ENCODE results near the gene CELF2. TPM values are rescaled to one million over a fixed set of nuclear protein-coding genes. Genes with fewer than 3 reads are reported as not detected.

The CELF2 gene
- total and polyA plus RNA-seq, 2 experiments from 2014 or later, result 16.6 to 26.9 TPM

GRCh38 chr10:11245510-11245909 lies 227.8 kb downstream of the CELF2 start:
- Histone ChIP-seq H3K4me2 (no peak overlapping the region), H3K4me3 (no peak overlapping the region), H3K4me1 (ENCODE audit: insufficient read depth) (no peaks in the 10 kb centered on the region), H2AFZ (no peak overlapping the region), H3K27ac (no peak overlapping the region), H3K36me3 (replicated peaks; ENCODE audit: insufficient read depth, low read depth) (no peaks in the 10 kb centered on the region), H3K27me3 (no peaks in the 10 kb centered on the region), H3K9me3 (ENCODE audit: low read depth) (no peaks in the 10 kb centered on the region), H3K9me2 (replicated peaks; ENCODE audit: insufficient read depth) (no peaks in the 10 kb centered on the region), H4K20me1 (ENCODE audit: insufficient read depth, poor library complexity, severe bottlenecking) (no peaks in the 10 kb centered on the region), H3K79me2 (no peaks in the 10 kb centered on the region)
- TF ChIP-seq EZH2 (IDR thresholded peaks at IDR 0.05; ENCODE audit: borderline replicate concordance), result no peak
- TF ChIP-seq, protein P1, sequence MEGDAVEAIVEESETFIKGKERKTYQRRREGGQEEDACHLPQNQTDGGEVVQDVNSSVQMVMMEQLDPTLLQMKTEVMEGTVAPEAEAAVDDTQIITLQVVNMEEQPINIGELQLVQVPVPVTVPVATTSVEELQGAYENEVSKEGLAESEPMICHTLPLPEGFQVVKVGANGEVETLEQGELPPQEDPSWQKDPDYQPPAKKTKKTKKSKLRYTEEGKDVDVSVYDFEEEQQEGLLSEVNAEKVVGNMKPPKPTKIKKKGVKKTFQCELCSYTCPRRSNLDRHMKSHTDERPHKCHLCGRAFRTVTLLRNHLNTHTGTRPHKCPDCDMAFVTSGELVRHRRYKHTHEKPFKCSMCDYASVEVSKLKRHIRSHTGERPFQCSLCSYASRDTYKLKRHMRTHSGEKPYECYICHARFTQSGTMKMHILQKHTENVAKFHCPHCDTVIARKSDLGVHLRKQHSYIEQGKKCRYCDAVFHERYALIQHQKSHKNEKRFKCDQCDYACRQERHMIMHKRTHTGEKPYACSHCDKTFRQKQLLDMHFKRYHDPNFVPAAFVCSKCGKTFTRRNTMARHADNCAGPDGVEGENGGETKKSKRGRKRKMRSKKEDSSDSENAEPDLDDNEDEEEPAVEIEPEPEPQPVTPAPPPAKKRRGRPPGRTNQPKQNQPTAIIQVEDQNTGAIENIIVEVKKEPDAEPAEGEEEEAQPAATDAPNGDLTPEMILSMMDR (IDR thresholded peaks at IDR 0.05; ENCODE audit: poor library complexity), result no peak
- TF ChIP-seq EZH2phosphoT487 (IDR thresholded peaks at IDR 0.05; ENCODE audit: low read depth, severe bottlenecking, unreplicated experiment), result no peak
- WGBS (ENCODE audit: low lambda C conversion rate, missing lambda C conversion rate), result 81% methylated on average over 8 of the region's 8 CpGs
- peak; percentile 12 for DNase-seq (ENCODE audit: low spot score)

GRCh38 chr10:11245981-11246590 lies 228.4 kb downstream of the CELF2 start:
- H3K4me2 ChIP-seq, result no peak overlapping the region
- no peaks in the 10 kb centered on the region for H3K9me3 ChIP-seq (ENCODE audit: low read depth)
- no peak overlapping the region for H2AFZ ChIP-seq
- no peaks in the 10 kb centered on the region for H3K4me1 ChIP-seq (ENCODE audit: insufficient read depth)
- WGBS (ENCODE audit: low lambda C conversion rate, missing lambda C conversion rate), result 97% methylated on average over 9 of the region's 9 CpGs
- H3K27ac ChIP-seq, result no peak overlapping the region
- no peaks in the 10 kb centered on the region for H3K36me3 ChIP-seq (replicated peaks; ENCODE audit: insufficient read depth, low read depth)
- H3K4me3 ChIP-seq, result no peak overlapping the region
- DNase-seq (ENCODE audit: low spot score), result no peak
- no peaks in the 10 kb centered on the region for H4K20me1 ChIP-seq (ENCODE audit: insufficient read depth, poor library complexity, severe bottlenecking)
- no peaks in the 10 kb centered on the region for H3K9me2 ChIP-seq (replicated peaks; ENCODE audit: insufficient read depth)
- no peaks in the 10 kb centered on the region for H3K27me3 ChIP-seq
- no peak for TF ChIP-seq EZH2 (IDR thresholded peaks at IDR 0.05; ENCODE audit: borderline replicate concordance)
- TF ChIP-seq, protein P1 (IDR thresholded peaks at IDR 0.05; ENCODE audit: poor library complexity), result no peak
- no peak for TF ChIP-seq EZH2phosphoT487 (IDR thresholded peaks at IDR 0.05; ENCODE audit: low read depth, severe bottlenecking, unreplicated experiment)
- H3K79me2 ChIP-seq, result no peaks in the 10 kb centered on the region

GRCh38 chr10:11246752-11247467 lies 229.2 kb downstream of the CELF2 start:
- no peaks in the 10 kb centered on the region for H3K27me3 ChIP-seq
- TF ChIP-seq EZH2 (IDR thresholded peaks at IDR 0.05; ENCODE audit: borderline replicate concordance) (no peak), EZH2phosphoT487 (IDR thresholded peaks at IDR 0.05; ENCODE audit: low read depth, severe bottlenecking, unreplicated experiment) (no peak)
- TF ChIP-seq, protein P1 (IDR thresholded peaks at IDR 0.05; ENCODE audit: poor library complexity), result no peak
- H3K79me2 ChIP-seq, result no peaks in the 10 kb centered on the region
- no peaks in the 10 kb centered on the region for H4K20me1 ChIP-seq (ENCODE audit: insufficient read depth, poor library complexity, severe bottlenecking)
- H3K4me1 ChIP-seq (ENCODE audit: insufficient read depth), result no peaks in the 10 kb centered on the region
- no peak overlapping the region for H3K27ac ChIP-seq
- no peak overlapping the region for H2AFZ ChIP-seq
- no peaks in the 10 kb centered on the region for H3K36me3 ChIP-seq (replicated peaks; ENCODE audit: insufficient read depth, low read depth)
- WGBS (ENCODE audit: low lambda C conversion rate, missing lambda C conversion rate), result 94% methylated on average over 24 of the region's 24 CpGs
- no peaks in the 10 kb centered on the region for H3K9me3 ChIP-seq (ENCODE audit: low read depth)
- H3K4me2 ChIP-seq, result no peak overlapping the region
- H3K4me3 ChIP-seq, result no peak overlapping the region
- DNase-seq (ENCODE audit: low spot score), result no peak
- H3K9me2 ChIP-seq (replicated peaks; ENCODE audit: insufficient read depth), result no peaks in the 10 kb centered on the region

Data from hepatocyte (in vitro differentiated cells).